HG03378 (cell line): ENCODE results near the gene GGACT.

Experiments
- ATAC-seq: cut with Tn5 transposase; IDR thresholded peaks from one replicate; pipeline ENCODE4 v1.9.1; 2021; ENCODE audit warnings: mild to moderate bottlenecking, moderate library complexity; ENCODE audit not compliant: unreplicated experiment

The GGACT gene

GRCh38 chr13:100483841-100484381 lies 104.7 kb downstream of the GGACT start:
- no peak for ATAC-seq

- no peak for ATAC-seq
Measured at GRCh38 chr13:100483139-100483538, 105.5 kb downstream of the GGACT start.

- ATAC-seq = no peak
Measured at GRCh38 chr13:100480676-100481075, 107.9 kb downstream of the GGACT start.
